ENCODE measurements around the gene RCN1. TPM values are rescaled to one million over a fixed set of nuclear protein-coding genes. Genes with fewer than 3 reads are reported as not detected.
"Not testable (repeated sequence)": the region's sequence is repeated elsewhere in the genome, so short reads cannot be mapped to it uniquely, and the experiment has no call there.

Gene RCN1
- 140 TPM for polyA plus RNA-seq (ENCODE audit: insufficient read length)

- peak; percentile 91 for DNase-seq
Observed at GRCh38 chr11:32090545-32091370, at the start of gene RCN1. Gene RCN1, plus strand, starts transcription at chr11:32091074. Its CDS starts 123 bp downstream, at chr11:32091197.

- no peak for DNase-seq
Observed at GRCh38 chr11:32043737-32044136, 47.1 kb upstream of the RCN1 start.

DNA sequence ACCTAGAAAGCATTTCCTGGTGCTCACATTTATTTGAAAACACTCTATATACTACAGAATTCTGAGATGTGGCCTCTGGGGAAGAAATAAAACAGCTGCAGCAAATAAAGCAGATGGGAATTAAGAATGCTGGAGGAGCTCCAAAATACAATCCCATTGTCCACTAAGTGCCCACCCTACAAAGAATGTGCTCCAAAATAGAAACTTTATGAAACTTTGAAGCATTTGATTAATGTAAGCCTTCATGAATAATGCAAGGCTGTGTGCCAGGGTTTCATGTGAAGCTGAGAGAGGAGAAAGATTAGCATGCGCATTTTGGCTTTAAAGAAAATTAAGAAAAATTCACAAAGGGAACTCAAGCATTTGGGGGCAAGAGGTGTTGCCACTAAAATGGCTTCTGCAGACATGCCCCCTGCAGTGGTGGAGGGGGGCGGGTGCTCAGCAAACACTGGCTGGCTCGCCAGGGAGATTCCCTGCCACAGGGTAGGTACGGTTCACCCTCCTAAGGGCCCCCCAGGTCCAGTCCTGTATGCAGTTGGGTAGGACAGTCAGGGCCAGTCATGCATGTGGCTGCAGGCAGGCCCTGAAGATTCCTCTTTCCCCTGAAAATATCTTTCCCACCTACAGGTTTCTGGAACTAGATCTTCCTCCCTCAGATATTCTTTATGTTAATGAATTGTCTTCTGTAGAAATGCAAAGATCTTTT lies 46.6 kb upstream of the RCN1 start:
- peak; percentile 11 for DNase-seq

DNA sequence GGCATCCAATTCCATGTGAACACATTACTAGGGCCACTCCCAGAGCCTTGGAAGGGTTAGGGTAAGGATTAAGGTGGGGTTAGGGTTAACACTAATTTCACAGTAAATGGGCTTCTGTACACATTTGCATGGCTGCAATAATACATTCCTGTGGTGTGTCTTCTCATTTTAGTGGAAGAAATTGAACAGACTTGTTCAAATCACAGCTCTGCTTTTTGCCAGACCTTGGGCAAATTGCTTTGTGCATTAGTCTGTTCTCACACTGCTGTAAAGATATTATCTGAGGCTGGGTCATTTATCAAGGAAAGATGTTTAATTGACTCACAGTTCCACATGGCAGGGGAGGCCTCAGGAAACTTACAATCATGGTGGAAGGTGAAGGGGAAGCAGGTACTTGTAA lies 45.4 kb upstream of the RCN1 start:
- DNase-seq = no peak

DNA sequence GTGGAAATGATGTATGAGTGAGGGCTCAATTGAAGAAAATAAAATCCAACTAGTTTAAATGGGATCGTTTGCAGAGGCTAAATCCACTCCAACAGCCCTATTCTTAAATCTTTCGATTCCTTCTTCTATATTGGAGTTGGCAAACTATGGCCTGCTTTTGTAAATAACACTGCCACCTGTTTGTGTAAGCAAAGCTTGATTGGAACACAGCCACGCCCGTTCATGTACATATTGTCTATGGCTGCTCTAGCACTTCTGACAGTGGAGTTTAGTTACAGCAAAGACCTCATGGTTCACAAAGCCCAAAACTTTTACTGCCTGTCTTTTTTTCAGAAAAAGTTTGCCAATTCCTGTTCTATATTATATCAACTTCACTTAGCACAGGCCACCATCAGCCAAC lies 40.6 kb upstream of the RCN1 start:
- no peak for DNase-seq

- DNase-seq = peak; percentile 26
Observed at GRCh38 chr11:32052215-32052614, 38.7 kb upstream of the RCN1 start.

GRCh38 chr11:32053151-32053888 lies 37.6 kb upstream of the RCN1 start:
- DNase-seq = no peak

- DNase-seq = no peak
Observed at GRCh38 chr11:32055861-32056260, 35.0 kb upstream of the RCN1 start.

- DNase-seq = no peak
Observed at GRCh38 chr11:32056438-32056837, 34.4 kb upstream of the RCN1 start.

DNA sequence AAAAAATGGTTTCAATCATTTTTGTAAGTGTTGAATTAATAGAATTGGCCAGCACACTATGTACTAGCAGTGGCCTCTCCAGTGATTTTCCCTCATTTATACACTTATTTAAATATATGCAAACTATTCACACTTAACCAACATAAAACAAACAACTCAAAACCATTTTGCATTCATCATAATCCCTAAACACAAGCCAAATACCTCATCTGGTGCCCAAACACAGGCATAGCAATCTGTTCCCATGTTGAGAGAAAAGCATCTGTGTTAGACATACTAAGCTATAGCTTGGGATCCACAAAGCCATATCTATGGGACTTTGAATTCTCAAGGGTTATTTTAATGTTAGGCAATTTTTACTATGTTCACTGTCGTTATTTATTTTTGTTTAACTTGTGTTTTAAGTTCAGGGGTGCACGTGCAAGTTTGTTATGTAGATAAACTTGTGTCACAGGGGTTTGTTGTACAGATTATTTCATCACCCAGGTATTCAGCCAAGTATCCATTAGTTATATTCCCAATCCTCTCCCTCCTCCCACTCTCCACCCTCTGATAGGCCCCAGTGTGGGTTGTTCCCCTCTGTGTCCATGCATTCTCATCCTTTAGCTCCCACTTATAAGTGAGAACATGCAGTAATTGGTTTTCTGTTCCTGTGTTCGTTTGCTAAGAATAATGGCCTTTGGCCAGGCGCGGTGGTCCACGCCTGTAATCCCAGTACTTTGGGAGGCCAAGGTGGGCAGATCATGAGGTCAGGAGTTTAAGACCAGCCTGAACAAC lies 31.0 kb upstream of the RCN1 start:
- DNase-seq = no peak

DNA sequence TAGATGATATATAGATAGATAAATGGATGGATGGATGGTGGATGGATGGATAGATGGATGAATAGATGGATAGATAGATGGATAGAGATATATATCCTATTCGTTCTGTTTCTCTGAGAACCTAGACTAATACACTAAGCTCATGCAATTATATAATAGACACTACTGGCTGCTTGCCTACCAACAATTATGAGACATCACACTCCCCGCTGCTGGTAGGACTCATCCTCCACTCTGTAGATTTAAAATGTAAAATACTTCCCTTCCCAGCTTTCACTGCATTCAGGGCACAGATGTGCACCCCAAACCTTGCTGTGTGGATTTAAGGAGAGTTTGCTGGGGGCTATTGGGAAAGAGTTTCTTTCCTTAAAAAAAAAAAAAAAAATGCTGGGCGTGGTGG lies 28.3 kb upstream of the RCN1 start:
- DNase-seq = no peak

GRCh38 chr11:32063031-32063430 lies 27.8 kb upstream of the RCN1 start:
- DNase-seq = not testable (repeated sequence)

DNA sequence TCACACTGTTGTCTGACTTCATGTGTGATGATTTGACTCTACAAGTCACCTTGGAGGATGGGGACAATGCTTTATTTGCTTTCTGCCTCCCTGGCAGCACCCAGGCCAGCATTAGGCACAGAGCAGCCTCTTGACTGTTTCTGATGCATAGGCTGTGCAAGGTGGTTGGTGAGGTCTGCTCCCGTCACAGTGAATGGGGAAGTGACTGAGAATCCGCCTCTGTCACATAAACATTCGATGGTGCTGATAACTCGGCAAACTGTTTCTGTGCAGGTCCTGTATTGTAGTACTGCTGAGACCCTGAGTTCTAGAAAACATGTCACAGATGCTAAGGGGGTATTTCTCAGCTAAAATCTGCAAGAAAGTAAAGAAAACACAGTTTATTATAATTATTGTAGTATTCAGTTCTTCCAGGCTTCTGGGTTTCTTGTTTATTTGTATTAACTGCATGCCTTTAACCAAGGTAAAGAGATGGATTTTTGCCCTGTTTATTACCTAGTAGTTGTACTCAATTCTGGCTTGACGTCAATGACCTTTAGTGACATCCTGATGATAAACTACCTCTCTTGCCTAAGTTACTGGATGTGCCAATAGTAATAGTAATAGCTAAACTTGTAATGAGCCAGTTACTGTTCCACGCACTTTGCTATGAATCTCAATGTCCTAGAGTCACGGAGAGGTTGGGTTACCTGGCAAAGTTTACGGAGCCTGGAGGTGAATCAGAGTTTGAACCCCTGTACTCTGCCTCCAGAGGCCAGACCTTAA lies 24.8 kb upstream of the RCN1 start:
- no peak for DNase-seq

DNA sequence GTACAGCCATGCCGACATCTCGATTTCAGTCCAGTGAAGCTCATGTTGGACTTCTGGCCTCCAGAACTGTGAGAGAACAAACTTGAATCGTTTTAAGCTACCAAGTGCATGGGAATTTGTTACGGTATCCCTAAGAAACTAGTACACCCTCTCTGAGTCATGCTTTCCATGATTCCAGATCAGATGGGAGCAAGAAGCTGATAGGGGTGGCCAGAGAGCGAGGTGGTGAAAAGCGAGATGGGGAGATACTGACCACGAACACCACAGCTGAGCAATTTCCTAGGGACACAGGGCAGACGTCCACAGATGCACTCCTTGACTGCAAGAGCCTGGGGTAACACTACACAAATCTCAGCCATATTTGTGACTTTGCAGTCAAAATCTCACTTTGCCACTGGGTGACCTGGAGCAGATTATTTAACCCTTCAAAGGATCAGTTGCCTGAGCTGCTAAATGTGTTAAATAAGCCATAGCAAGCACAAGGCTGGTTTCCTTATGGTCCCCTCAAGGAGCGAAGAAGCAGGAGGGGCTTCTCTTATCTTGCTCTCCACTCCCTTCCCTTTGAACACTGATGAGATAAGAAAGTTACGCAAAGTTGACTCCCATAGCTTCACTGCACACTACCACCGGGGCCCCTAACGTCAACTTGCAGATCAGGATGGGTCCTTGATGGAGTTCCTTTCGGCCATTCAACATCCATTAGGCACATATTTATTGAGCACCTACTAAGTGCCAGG lies 22.6 kb upstream of the RCN1 start:
- DNase-seq = no peak

DNA sequence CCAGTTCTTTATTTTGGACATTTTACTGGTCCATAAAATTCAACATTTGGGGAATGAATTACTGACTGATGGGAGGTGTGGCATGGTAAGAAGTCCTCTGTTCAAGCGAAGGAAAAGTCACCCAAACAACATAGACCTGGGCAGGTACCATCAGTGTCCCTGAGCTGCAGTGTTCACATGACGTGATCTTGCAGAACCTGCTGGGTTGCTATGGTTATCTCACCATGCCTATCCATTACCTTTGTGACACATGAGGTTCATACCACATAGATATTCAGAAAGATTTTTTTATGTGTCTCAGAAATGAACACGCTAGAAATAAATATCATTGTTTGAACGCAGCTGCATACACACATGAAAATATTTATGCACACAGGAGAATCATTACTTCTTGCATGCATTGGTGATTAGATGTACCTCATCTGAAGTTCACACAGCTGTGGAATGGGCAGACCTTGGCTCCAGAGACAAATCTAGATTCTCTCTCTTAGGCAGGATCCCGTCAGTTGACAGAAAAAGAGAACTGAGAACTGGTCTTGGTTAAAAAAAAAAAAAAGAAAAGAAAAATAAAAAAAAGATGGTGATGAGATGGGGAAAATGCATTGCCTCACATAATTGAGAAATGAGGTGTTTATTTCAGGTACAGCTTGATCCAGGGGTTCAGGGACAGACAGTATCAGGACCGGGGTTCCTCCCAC lies 21.4 kb upstream of the RCN1 start:
- DNase-seq = no peak

DNA sequence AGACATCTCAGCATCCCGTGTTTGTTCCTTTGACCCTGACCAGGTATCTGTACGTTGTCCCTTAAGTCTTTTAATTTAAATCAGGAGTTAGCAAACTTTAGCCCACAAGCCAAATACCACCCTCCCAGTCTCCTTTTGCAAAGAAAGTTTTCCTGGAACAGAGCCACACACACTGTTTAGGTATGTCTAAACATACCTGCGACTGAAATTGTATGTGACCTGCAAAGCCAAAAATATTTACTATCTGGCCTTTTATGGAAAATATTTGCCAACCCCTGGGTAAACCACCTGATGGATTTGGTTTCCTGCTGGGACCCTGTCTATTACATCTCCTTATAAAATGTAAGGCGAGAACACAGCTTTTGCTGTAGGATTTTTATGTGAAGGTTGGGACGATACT lies 20.2 kb upstream of the RCN1 start:
- DNase-seq = no peak

DNA sequence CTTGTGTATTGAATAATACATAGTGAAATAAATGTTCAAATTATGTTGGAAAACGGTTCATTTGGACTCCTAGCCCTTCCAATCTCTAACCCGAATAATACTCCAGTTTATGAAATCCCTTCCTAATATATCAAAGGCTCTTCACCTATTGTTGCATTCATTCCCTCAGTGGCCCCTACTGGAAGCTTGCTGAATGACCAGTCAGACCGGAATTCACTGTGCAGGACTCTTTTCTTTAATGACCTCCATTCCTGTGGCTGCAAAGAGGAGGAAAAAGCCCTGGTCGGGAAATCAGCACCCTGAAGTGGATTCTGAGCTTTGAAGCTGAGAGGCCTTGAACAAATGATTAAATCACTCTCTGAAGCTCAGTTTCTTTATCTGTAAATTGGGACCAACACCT lies 19.1 kb upstream of the RCN1 start:
- no peak for DNase-seq

- no peak for DNase-seq
Observed at GRCh38 chr11:32072872-32073643, 17.8 kb upstream of the RCN1 start.

- DNase-seq = no peak
Observed at GRCh38 chr11:32073644-32074026, 17.2 kb upstream of the RCN1 start.

GRCh38 chr11:32079553-32079952 lies 11.3 kb upstream of the RCN1 start:
- no peak for DNase-seq

All from hindlimb muscle (tissue), 1 donor.